ELF-1 (cell line): ENCODE measurements around the gene MACF1.
A peak's percentile ranks its signal among the peaks of the same experiment; 100 is the strongest.
"Not testable (repeated sequence)": the region's sequence is repeated elsewhere in the genome, so short reads cannot be mapped to it uniquely, and the experiment has no call there.

Experiments used
- DNase-seq: peaks from one replicate; pipeline ENCODE4 v3.0.0-alpha.2; 2016; ENCODE audit warnings: low read depth, low spot score

MACF1 gene

GRCh38 chr1:39490596-39491145 is 286.2 kb downstream of the MACF1 start:
- DNase-seq: peak; percentile 35

GRCh38 chr1:39491146-39491921 is 286.8 kb downstream of the MACF1 start, which contains the start of gene BMP8A:
Gene BMP8A, plus strand, starts transcription at chr1:39491636. Its CDS starts 356 bp downstream, at chr1:39491992.
- DNase-seq: peak; percentile 67

GRCh38 chr1:39492118-39493042 is 287.9 kb downstream of the MACF1 start:
- DNase-seq: not testable (repeated sequence)

DNA sequence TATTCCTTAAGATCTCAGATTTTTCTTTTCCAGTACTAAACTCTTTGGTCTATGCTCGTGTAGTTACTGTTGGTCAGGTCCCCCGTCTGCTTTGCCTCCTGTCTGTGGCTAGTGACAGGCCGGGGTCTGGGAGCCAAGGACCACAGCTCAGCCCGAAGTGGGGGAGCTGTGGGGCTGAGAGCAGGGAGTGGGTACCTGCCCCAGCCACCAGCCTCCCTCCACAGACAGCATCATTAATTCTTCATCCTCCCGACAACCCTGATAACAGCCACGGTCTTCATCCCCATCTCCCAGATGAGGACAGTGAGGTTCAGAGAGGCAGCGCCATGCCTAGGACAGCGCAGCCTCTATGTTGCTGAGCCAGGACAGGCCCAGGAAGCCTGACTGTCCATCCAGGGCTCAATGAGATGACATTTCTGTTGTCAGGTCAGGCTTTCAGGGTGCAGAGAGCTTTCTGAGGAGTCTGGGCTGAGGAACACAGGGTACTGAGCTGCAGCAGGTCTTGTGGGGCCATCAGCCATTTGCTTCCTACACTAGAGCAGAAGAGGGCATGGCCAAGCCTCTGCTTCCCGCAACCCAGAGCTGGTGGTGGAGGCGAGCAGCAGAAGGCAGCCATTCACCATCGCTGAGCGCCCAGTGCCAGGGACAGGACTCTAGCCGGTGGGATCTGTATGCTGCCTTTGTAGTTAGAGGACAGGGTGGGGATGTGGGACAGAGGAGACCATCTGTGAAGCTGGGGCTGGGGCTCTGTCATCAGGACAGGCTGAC is 288.7 kb downstream of the MACF1 start:
- not testable (repeated sequence) for DNase-seq

DNA sequence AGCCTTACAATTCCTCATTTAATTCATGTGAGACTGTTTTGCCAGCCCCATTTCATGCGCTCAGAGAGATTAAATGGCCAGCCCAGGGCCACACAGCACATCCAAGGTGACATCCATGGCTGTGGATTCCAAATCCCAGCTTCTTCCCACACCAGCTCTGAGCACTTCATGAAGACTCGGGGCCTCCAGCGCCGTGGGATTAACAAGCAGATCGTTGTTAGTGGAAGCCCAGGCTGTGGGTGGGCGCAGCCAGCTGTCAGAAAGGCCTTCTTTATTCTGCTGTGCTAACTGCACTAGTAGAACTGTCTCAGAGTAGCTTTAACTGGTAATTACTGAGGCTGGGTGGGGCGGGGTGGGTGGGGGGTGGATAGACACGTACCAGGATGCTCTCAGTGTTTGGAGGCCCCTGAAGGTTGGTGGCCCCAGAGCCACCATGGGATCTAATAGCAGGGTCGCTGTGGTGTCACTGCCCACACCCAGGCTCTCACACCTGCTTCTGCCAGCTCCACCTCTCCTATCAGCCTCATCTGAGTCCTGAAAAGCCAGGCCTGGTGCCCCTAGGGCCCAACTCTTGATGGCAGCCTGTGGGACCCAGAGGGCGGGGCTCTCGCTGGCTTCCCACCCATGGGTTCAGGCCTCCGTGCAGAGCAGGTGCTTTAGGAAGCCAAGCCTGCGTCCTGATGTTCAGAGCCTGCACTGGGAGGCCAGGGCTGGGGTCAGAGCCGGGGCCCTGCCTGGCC is 290.3 kb downstream of the MACF1 start:
- DNase-seq: no peak

- DNase-seq: not testable (repeated sequence)
Observed at GRCh38 chr1:39496520-39496919, 292.0 kb downstream of the MACF1 start.

GRCh38 chr1:39497585-39497984 is 293.1 kb downstream of the MACF1 start:
- no peak for DNase-seq

GRCh38 chr1:39498096-39498710 is 293.7 kb downstream of the MACF1 start:
- DNase-seq: not testable (repeated sequence)

- not testable (repeated sequence) for DNase-seq
Observed at GRCh38 chr1:39498821-39499220, 294.3 kb downstream of the MACF1 start.

GRCh38 chr1:39499668-39500067 is 295.2 kb downstream of the MACF1 start:
- no peak for DNase-seq

GRCh38 chr1:39500862-39501389 is 296.4 kb downstream of the MACF1 start:
- DNase-seq: peak; percentile 28

- DNase-seq: no peak
Observed at GRCh38 chr1:39501666-39502065, 297.2 kb downstream of the MACF1 start.

GRCh38 chr1:39504436-39504835 is 299.9 kb downstream of the MACF1 start:
- DNase-seq: not testable (repeated sequence)

- no peak for DNase-seq
Observed at GRCh38 chr1:39505289-39505688, 300.8 kb downstream of the MACF1 start.

DNA sequence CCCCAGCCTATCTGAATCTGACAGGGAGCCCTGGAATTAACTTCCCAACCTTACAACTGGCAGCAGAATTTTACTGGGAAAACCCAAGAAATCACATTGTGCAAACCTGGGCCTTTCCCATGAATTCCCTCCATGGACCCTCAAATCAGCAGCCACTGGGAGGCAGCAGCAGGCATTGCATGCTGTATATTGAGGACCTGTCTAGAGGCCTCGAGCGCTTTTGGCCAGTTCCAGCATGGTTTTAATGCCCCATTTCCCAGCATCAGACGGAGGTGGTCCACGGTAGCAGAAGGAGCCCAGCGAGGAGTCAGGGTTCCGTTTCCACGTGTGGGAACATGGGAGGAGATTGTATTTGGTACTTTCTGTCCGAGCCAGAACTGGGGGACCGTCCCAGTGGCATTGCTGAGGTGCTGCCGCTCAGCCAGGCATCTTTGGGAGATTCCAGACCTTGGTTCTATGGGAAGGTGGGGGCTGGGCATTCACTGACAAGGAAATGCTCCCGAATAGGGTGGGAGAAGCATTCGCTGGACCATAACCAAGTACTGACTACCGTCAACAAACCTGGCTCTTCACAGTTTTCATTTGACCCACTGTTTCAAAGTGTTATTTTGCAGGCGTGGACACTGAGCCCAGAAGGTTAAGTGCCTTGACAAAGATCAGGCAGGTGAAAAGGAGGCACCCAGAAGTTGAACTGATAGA is 302.9 kb downstream of the MACF1 start:
- DNase-seq: peak; percentile 27

DNA sequence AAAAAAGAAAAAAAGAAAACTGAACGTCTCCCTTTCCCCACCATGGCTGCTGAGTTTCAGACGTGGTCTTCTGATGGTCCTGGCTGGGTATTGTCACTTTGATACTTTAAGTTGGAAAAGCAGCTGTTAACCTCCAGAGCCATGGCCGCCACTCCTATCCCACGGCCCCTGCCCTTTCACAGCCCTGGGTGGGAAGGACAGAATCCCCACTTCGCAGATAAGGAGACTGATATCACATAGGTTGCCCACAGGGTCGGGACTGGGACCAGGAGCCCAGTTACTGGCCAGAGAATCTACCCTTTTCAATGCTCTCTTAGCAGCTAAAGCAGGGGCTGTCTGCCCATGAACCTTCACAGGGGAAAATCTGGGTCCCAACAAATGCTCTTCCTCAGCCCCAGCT is 303.8 kb downstream of the MACF1 start:
- DNase-seq: no peak

DNA sequence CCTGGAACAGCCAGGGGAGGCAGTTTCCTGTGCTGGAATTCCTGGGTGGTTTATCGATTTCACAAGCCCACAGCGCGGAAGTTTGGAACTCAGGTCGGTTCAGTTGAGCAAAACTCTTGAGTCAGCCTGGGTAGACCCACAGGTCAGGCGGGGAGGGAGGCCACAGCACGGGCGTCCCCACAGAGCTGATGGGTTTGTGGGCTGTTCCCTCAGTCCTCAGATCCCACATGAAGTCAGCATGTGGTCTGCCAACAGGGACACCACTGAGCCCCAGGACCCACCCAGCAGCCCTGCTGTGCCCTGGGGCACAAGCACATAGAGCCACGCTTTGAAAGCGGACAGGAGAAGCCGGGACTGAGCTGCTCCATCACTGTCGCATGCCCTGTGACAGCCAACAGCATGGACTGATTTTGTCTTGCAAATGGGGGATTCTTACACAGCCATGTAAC is 304.4 kb downstream of the MACF1 start:
- peak; percentile 57 for DNase-seq

GRCh38 chr1:39509360-39510009 is 305.0 kb downstream of the MACF1 start:
- no peak for DNase-seq
